NCI-H748 (cell line): Measurements from ENCODE around the gene AGRN.
A peak's percentile ranks its signal among the peaks of the same experiment; 100 is the strongest.
"Not testable (repeated sequence)": the region's sequence is repeated elsewhere in the genome, so short reads cannot be mapped to it uniquely, and the experiment has no call there.

ENCODE experiments used
- DNase-seq: peaks from one replicate; lab custom pipeline; 2025; ENCODE audit not compliant: unreplicated experiment; lab: John Stamatoyannopoulos, UW

AGRN gene

DNA sequence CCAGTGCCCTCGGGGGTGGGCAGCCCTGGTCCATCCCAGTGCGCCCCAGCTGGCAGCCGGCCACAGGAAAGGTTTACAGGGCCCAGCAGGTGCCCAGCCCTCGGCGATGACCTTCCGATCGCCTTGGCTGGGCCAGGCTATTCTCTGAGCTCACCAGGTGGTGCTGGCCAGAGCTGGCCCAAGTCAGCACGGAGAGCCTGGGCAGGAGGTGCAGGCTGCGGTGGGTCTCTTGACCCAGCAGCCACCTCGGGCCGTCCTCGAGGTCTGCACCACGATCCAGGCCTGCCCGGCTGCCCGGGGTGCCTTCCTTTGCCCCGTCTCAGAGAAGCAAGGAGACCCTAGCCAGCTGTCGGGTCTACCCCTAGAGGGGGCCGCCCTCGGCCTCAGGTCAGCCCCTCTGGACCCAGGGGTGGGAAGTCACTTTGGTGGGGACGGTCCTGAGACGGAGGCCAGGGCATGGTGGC lies 38.4 kb upstream of the AGRN start:
- no peak for DNase-seq

DNA sequence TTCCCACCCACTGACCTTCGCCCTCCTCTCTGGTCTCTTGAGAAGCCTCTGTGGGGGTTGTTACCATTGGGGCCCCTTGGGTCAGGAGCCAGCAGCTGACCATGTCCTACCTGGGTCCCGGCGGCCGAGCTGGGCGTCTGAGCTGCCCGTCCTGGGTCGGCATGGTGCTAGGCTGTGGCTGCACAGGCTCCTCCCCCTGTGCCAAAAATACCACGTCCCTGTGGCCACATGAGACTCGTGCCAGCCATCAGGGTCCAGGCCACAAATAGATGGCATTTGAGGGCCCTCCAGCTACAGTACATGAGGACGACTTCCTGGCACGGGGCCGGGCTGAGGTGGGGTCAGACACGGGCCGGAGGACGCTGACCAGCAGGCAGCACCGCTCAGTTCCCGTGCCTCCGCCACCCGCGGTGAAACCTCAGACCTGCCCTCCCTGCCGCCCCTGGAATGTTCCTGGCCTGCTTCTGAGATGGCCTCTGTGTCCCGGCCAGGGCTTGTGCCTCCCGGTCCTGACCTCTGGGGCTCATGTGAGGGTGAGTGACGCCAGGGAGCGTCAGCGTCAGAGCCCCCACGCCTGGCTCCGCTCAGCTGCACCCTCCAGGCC lies 37.9 kb upstream of the AGRN start, which contains the start of gene PERM1:
Gene PERM1, minus strand, starts transcription at position 139 of the 604 bp plus-strand sequence. CDS start 1,064 bp downstream, outside the sequence.
- no peak for DNase-seq

DNA sequence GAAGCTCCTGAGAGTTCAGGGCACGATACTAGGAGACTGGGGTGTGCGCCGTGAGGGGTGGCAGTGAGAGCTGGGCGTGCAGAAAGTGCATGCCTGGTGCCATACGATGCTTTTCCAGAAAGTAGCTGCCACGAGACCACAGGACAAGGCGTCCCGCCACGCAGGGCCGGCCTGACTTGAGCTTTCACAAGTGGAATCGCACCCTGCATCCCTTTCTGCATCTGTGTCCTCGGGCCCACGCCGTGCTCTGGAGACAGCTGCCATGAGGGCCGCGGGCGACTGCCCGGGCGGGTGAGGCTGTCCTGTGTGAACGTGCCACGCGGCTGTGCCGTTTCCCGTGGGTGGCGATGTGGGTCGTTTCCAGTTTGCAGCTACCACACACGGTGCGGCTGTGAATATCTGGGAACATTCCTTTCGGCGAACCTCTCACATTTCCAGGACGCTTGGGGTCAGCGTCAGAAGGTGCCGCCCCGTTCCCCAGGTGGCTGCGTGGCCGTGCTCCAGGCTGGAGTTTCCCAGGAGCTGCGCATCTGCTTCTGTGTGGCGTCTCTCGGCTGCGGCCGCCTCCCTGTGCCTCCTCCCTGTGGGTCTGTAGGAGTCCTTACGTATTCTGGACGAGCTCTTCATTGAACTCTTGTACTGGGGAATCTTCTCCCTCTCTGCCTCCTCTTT lies 37.0 kb upstream of the AGRN start:
- no peak for DNase-seq

DNA sequence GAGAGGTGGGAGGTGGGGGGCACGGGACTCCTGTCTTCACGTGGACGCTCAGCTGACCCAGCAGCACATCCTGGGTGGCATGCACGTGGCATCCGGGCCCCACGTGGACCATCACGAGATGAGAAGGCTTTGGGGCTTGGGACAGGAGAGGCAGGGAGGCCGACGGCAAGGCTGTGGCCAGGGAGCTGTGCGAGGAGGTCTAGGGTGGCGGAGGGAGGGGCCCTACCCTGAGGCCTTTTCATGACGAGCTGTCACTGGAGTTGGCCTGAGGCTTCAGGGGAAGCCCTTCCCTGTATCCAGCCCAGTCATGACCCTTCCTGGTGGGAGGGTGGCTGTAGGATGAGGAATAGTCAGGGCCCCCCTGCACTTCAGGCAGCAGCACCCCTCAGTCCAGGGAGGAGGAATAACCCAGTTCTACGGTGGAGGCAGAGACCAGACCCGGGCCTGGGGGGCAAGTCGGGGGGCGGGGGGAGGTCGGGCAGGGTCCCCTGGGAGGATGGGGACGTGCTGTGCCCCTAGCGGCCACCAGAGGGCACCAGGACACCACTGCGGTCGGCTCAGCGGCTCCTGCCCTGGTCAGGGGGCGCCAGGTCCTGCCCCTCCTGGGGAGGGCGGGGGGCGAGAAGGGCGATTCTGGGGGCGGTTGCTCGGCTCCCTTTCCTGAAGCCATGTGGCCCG lies 36.0 kb upstream of the AGRN start:
- DNase-seq: peak; percentile 13

DNA sequence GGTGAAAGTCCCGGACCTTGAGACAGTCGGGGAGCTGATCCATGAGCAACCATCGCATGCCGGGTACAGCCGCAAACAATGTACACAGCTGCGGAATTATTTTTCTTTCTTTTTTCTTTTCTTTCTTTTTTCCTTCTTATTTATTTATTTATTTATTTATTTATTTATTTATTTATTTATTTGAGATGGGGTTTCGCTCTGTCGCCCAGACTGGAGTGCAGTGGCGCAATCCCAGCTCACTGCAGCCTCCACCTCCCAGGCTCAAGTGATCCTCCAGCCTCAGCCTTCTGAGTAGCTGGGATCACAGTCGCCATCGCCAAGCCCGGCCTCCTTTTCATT lies 35.5 kb upstream of the AGRN start:
- no peak for DNase-seq

DNA sequence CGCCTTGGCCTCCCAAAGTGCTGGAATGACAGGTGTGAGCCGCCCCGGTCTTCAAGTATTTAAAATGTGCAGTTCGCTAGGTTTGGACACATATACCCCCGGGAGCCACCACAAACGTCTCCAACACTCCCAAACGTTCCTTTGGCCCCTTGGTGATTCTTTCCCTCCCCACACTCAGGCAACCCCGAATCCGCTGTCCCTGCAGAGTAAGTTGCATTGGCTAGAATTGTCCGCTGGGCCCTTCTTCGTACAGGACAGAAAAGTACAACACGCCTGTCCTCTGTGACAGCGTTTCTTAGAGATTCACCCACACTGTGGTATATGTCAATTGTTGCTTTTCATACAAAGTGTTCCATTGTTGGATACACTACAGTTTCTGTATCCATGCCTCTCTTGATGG lies 34.8 kb upstream of the AGRN start:
- no peak for DNase-seq

DNA sequence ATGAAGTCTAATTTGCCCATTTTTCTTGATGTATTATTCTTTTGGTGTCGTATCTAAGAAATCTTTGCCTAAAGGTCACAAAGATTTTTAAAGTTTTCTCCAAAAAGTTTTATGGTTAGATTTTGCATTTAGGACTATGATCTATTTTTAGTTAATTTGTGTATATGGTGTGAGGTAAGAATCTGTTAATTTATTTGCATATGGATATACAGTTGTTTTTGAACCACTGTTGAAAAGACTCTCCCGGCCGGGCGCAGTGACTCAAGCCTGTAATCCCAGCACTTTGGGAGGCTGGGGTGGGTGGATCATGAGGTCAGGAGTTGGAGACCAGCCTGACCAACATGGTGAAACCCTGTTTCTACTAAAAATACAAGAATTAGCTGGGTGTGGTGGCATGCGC lies 31.9 kb upstream of the AGRN start:
- not testable (repeated sequence) for DNase-seq

DNA sequence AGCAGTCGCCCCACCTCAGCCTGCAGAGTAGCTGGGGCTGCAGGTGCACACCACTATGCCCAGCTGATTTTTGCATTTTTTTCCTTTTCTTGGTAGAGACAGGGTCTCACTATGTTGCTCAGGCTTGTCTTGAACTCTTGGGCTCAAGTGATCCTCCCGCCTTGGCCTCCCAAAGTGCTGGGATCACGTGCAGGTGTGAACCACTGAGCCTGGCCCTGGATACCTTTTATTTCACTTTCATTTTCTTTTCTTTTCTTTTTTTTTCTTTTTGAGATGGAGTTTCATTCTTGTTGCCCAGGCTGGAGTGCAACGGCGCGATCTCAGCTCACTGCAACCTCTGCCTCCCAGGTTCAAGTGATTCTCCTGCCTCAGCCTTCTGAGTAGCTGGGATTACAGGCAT lies 28.6 kb upstream of the AGRN start:
- DNase-seq: not testable (repeated sequence)

DNA sequence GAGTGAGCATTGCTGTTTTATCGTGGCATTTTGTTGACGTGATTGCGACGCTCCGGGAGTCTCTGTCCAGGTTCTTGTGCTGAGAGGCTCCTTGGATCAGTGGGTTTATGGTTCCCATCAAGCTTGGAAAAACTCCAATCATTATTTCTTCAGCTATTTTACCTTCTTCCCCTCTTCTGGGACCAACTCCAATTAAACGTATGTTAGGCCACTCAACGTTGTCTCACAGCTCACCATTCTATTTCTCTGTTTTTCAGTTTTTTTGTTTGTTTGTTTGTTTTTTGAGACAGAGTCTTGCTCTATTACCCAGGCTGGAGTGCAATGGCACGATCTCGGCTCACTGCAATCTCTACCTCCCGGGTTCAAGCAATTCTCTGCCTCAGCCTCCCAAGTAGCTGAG lies 28.0 kb upstream of the AGRN start:
- no peak for DNase-seq

DNA sequence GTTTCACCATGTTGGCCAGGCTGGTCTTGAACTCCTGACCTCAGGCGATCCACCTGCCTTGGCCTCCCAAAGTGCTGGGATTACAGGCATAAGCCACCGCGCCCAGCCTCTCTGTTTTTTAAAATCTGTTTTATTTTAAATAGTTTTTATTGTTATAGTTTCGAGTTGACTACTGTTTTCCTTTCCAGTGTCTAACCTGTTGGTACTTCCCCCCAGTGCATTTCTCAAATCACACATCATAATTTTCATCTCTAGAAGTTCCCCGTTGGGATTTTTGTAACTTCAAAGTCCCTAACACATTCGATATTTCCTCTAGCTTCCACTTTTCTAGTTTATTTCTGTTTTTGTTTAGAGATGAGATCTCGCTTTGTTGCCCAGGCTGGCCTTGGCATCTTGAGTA lies 27.6 kb upstream of the AGRN start:
- no peak for DNase-seq

DNA sequence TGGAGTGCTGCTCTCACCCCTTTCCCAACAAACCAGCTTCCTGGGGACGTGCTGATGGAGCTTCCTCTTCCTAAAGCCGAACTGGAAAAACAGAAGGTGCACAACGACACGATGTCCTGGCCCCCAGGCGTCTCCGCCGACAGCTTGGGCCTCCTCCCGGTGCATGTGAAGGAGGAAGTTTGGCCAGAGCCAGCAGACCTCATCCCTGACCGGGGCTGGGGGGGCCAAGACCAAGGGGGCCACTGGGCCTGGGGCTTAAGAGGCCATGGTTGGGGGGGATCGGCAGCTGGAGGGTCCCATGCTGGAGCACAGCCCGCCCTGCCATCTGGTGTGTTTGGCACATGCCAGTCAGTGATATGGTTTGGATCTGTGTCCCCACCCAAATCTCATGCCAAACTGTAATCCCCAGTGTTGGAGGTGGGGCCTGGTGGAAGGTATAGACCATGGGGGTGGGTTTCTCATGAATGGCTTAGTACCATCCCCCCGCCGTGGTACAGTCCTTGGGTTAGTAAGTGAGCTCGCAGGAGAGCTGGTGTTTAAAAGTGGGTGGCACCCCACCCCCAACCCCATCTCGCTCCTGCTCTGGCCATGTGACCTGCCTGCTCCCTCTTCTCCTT lies 26.4 kb upstream of the AGRN start:
- no peak for DNase-seq

DNA sequence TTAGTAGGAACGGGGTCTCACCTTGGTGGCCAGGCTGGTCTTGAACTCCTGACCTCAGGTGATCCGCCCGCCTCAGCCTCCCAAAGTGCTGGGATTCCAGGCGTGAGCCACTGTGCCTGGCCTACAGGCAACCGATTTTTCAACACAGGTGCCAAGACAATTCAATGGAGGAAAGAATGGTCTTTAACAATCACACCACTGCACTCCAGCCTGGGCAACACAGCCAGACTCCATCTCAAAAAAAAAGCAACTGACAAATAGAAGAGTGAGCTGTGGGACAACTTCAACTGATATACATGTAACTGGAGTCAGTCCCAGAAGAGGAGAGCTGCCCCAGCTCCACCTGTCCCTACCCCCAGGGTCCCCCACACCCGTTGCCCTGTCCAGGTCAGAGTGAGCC lies 25.4 kb upstream of the AGRN start:
- DNase-seq: not testable (repeated sequence)

DNA sequence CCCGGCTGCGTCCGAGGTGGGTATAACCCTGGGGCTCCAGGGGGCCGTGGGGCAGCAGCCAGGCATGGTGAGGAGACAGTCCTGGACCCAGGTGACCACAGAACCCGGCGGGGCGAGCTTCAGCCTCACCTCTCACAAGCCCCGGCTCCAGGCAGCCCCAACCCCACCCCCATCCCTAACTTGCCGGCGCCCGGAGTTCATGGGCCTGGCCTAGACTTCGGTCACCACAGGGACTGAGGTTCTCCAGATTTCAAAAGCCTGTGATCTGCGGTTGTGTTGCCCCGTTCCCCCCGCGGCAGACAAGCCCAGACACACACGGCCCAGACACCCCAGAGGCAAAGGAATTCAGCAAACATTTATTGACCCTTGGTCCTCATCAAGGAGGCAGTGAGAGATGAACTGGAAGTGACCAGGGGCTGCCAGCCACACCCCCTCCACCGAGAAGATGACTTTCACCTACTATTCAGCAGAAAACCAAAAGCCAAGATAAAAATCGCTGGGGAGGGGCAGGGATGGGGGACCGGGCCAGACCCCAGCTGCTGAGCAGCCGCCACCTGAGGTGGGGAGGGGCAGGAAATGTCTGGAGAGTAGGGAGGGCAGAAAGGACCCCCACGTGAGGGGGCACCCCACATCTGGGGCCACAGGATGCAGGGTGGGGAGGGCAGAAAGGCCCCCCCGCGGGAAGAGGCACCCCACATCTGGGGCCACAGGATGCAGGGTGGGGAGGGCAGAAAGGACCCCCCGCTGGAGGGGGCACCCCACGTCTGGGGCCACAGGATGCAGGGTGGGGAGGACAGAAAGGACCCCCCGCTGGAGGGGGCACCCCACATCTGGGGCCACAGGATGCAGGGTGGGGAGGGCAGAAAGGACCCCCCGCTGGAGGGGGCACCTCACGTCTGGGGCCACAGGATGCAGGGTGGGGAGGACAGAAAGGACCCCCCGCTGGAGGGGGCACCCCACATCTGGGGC lies 24.0 kb upstream of the AGRN start:
- no peak for DNase-seq

DNA sequence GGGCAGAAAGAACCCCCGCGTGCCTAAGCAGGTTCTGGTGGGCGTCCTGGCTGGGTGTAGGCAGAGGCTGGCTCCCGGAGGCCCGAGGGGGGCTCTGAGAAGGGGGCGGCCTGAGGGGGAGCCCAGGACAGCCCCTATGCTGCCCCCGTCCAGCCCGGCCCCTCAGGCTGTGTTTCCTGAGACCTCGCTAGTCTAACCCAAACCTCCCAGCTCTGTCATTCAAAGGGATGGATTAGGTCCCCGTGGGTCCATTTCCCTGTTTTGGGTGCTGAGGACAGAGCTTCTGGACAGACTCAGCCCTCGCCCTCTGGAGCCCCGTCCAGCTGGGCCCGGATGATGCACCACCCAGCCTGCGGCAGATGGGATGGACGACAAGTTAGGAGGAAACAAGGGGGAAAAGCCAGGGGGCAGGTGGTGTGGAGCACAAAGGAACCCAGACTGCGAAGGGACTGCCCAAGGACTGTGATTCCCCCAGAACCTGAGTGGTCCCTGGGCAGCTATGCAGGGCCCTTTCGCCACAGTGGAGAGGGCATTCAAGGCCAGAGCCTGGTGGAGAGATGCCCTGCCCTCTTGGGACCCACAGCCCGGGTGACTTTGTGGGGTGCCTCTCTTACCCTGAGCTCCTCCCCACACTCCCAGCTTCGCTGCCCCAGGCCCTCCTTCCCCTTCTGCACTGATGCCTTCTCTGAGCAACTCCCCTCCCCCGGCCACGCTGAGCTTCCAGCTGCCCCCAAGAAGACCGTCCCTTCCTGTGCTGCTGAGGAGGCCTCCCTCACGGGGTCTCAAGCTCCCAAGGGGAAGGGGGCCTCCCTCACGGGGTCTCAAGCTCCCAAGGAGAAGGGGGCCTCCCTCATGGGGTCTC lies 22.8 kb upstream of the AGRN start:
- DNase-seq: no peak

DNA sequence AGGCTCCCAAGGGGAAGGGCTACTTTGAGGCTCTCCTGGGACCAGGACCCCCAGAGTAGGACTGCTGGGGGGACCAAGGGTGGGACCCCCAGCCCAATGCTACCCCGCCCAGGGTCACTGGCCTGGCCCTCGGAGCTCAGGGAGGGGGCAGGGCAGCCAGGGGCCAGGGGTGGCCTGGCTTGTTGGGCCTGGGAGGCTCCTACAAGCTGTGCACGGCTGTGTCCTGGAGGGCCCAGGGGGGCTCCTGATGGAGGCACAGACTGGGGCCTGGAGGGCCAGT lies 22.3 kb upstream of the AGRN start:
- no peak for DNase-seq

DNA sequence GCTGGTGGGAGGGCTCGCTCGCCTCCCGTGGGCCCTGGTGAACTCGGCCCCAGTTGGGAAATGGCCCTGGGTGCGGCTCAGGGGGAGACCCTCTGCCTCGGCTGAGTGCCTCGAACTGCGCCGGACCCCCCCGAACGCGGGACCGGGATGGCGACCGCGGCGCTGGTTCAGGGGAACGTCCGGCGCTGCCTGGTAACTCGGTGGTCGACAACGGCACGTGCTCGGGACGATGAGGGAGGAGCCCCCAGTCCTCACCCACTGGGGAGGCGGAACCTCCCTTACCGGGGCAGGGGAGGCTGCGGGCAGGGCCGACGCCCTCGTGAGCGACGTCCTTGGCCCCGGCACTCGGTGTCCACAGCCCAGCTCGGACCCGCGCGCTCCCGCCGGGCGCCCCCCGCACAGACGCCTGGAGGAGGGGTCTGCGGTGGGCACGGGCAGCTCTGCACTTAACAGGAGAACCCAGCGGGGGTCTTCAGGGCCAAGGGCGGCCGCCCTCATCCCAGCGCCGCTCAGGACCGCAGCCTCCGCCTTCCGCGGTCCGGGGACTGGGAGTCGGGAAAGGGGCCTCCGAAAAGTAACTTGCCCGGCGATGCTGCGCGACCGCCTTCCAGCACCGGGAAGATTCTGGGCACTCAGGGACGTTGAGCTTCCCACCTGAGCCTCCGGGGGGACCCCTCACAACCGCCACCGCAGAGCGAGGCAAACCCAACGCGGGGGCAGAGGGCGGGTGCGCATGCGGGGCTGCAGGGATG lies 21.8 kb upstream of the AGRN start:
- DNase-seq: peak; percentile 43

DNA sequence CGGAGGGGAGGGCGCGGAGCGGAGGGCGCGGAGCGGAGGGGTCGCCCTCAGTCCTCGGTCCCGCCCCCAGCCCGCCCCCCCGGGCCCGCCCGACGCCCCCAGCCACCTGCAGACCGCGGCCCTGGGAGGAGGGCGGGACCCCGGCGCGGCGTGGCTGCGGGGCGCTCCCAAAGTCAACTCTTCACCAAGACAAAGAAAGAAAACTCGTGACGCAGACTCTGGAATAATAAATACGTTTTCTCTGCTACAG lies 21.2 kb upstream of the AGRN start:
- DNase-seq: no peak

DNA sequence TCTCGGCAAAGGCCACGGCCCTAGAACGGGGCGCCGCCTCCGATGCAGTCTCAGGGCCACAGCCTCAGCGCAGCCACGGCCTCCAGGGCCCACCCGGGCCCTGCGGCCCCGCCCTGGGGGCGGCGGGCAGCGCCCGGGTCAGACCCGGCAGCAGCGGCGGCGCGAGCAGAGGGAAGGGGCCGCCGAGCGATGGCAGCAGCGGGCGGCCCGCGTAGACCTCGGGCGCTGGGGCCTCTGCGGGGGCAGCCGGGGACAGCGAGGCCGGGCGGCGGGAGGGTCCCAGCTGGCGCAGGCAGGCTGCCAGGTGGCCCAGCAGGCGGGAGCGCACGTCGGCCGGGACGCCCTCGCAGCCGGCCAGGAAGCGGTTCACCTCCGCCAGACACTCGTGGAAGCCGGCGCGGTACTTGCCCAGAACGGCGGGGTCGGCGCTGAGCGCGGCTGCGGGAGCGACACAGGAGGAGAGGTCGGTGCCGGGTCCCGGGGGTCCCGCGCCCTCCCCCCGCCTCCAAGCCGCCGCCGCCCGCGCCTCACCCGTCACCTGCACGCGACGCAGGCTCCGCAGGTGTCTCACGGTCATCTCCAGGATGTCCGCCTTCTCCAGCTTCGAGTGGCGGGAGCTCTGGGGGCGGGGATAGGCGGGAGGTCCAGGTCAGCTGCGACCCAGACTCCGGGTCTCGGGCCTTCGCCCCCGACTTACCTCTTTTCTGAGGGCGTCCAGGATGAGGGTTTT lies 20.8 kb upstream of the AGRN start:
- DNase-seq: peak; percentile 60

DNA sequence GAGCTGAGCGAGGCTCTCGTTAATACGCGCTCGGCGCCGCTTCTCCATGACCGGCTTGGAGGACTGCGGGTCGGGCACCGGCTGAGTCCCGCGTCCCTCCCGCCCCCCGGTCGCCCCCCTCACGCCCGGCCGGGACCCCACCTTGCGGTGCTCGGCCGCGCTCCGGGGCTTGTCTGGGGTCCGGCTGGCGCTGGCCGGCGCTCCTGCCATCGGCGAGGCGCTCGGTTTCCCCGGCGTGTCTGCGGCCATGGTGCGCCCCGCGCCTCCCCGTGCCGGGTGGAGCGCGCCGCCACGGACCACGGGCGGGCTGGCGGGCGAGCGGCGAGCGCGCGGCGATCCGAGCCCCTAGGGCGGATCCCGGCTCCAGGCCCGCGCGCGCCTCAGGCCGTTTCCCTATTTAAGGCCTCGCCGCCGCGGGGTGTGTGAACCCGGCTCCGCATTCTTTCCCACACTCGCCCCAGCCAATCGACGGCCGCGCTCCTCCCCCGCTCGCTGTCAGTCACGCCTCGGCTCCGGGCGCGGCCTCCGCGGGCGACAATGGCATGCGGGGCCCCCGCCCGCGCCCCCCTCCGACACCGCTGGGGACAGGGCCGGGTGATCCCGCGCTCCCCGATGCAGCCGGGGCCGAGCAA lies 20.1 kb upstream of the AGRN start, which contains the start of gene HES4:
Gene HES4, minus strand, starts transcription at position 373 of the 632 bp plus-strand sequence. Its CDS starts 124 bp downstream, at position 249.
- peak; percentile 88 for DNase-seq
